Lower leg skin (tissue), 3 donors: ENCODE results near the gene EPHA3.

Source experiments
- CTCF ChIP-seq, 3 donors: fragments of 450-650 bp; IDR thresholded peaks; one replicate each; pipeline ENCODE4 v1.5.1; 2016; ENCODE audit warnings: antibody characterized with exemption in 3 of 3, mild to moderate bottlenecking in 3 of 3, moderate library complexity in 2 of 3
- POLR2A ChIP-seq, 2 donors: fragments of 450-650 bp; IDR thresholded peaks; one replicate each; pipeline ENCODE4 v1.6.1; 2016 to 2017; ENCODE audit warnings: antibody characterized with exemption in 2 of 2, mild to moderate bottlenecking in 1 of 2, moderate library complexity in 1 of 2

DNA sequence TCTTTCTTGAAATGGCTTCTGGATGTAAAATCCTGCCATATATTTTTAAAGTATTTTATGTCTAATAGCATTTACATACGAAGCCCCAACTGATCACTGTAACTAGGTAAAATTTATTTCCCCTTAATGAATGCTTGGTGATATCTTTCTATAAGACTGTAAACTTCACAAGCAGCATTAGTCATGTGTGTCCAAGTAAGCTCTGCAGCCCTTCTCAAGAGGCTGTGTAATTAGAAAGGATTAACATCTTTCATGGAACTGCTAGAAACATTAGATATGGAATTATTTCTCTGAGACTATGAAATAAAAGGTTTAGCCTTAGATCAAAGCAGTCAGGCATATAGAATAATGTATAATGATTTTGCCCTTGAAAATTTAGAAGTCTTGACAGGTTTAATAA is 143.3 kb downstream of the EPHA3 start:
- no peak for TF ChIP-seq CTCF (IDR thresholded peaks at IDR 0.05)
- no peak for TF ChIP-seq POLR2A (IDR thresholded peaks at IDR 0.05)
